AG09309 (cell line): ENCODE results near the gene TBCK.

Experiments used
- DNase-seq: peaks from one replicate; pipeline ENCODE4 v3.0.0-alpha.2; 2010; ENCODE audit warnings: low read depth
- H3K4me3 ChIP-seq: 2 replicates; pipeline ENCODE4 v1.5.1; 2011; ENCODE audit warnings: mild to moderate bottlenecking, low read depth, low read length, moderate library complexity; ENCODE audit not compliant: control insufficient read depth
- TF ChIP-seq, protein P1 (sequence below): IDR thresholded peaks from 2 replicates; pipeline ENCODE4 v1.5.1; 2011; ENCODE audit warnings: mild to moderate bottlenecking, low read depth, low read length, inconsistent platforms; ENCODE audit not compliant: insufficient read depth, control insufficient read depth; ENCODE audit errors: missing control alignments

The TBCK gene

DNA sequence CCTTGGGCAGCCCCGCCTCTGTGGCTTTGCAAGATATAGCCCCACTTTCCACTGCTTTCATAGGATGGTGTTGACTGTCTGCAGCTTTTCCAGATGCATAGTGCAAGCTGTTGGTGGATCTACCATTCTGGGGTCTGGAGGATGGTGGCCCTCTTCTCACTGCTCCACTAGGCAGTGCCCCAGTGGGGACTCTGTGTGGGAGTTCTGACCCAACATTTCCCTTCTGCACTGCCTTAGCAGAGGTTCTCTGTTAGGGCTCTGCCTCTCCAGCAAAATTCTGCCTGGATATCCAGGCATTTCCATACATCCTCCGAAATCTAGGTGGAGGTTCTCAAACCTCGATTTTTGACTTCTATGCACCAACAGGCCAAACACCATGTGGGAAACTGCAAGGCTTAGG is 153.7 kb downstream of the TBCK start:
- TF ChIP-seq, protein P1, sequence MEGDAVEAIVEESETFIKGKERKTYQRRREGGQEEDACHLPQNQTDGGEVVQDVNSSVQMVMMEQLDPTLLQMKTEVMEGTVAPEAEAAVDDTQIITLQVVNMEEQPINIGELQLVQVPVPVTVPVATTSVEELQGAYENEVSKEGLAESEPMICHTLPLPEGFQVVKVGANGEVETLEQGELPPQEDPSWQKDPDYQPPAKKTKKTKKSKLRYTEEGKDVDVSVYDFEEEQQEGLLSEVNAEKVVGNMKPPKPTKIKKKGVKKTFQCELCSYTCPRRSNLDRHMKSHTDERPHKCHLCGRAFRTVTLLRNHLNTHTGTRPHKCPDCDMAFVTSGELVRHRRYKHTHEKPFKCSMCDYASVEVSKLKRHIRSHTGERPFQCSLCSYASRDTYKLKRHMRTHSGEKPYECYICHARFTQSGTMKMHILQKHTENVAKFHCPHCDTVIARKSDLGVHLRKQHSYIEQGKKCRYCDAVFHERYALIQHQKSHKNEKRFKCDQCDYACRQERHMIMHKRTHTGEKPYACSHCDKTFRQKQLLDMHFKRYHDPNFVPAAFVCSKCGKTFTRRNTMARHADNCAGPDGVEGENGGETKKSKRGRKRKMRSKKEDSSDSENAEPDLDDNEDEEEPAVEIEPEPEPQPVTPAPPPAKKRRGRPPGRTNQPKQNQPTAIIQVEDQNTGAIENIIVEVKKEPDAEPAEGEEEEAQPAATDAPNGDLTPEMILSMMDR: no peak
- H3K4me3 ChIP-seq: no peak overlapping the region
- DNase-seq: no peak

DNA sequence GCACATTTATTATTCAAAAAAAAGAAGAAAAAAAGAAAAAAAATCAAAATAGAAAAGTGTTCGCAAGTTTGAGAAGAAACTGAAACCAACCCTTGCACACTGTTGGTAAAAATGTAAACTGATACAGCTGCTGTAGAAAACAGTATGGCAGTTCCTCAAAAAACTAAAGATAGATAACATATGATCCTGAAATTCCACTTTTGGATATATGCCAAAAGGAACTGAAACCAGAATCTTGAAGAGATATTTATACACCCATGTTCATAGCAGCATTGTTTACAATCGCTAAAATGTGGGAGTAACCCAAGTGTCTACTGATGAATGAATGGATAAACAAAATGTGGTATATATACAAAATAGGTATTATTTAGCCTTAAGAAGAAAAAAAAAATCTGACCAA is 155.4 kb downstream of the TBCK start:
- no peak for DNase-seq
- TF ChIP-seq, protein P1: no peak
- H3K4me3 ChIP-seq: no peak overlapping the region

DNA sequence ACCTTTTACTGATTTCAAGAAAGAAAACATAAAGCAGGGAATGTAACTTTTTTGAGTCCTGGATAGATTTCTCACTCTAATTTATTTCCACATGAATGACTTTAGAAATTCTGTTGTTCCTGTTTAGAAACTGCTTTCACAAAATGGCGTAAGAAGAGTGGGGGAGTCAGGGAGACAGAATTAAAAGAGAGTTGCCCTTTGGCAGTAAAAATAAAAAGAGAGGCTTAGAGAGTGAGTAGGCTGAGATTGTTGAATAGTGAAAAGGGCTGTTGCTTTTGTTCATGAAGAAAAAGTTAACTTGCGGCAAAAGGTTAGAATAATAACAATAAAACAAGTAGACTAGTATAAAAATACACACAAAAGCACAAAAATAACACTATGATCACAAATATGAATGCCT is 166.1 kb downstream of the TBCK start:
- TF ChIP-seq, protein P1: no peak
- H3K4me3 ChIP-seq: no peak overlapping the region
- no peak for DNase-seq

DNA sequence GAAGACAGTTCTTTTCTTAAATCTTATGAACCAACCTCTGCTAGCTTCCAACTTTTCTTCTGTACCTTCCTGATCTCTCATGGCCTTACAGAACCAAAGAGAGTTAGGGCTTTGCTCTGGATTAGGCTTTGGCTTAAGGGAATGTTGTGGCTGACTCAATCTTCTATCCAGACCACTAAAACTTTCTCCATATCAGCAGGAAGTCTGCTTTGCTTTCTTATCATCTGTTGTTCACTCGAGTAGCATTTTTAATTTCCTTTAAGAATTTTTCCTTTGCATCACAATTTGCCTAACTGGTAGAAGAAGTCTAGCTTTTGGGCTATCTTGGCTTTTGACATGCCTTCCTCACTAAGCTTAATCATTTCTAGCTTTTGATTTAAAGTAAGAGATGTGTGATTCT is 167.0 kb downstream of the TBCK start:
- DNase-seq: no peak
- H3K4me3 ChIP-seq: no peak overlapping the region
- TF ChIP-seq, protein P1: no peak

- H3K4me3 ChIP-seq: no peak overlapping the region
- no peak for DNase-seq
- TF ChIP-seq, protein P1: no peak
Measured at GRCh38 chr4:106142616-106143127, 173.3 kb downstream of the TBCK start.

DNA sequence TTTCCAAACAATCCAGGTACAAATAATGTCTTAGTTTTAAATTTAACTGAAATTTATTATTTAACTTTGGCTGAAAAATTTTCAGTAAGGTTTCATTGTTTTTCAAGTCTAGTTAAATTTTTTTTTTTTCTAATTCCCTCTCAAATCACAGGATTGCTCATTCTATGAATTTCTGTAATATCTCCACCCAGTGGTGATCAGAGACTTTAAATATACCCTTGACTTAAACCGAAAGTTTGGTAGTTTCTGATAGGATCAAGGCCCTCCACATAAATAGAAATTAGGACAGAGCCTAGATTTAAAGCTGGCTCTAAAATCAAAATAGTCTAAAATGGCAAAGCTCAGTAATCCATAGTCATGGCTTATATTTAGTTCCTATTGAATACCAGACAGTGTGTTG is 175.4 kb downstream of the TBCK start:
- H3K4me3 ChIP-seq: no peak overlapping the region
- TF ChIP-seq, protein P1: no peak
- no peak for DNase-seq
